Inferior parietal cortex (tissue), 1 donor: ENCODE results near the gene NOB1.

ENCODE experiments used
- DNase-seq: peaks from one replicate; pipeline ENCODE4 v3.0.0-alpha.2; 2016; ENCODE audit errors: extremely low spot score

NOB1 gene

GRCh38 chr16:69721441-69721957 is 33.2 kb downstream of the NOB1 start:
- DNase-seq: no peak

GRCh38 chr16:69720822-69721430 is 33.8 kb downstream of the NOB1 start:
- DNase-seq: no peak

DNA sequence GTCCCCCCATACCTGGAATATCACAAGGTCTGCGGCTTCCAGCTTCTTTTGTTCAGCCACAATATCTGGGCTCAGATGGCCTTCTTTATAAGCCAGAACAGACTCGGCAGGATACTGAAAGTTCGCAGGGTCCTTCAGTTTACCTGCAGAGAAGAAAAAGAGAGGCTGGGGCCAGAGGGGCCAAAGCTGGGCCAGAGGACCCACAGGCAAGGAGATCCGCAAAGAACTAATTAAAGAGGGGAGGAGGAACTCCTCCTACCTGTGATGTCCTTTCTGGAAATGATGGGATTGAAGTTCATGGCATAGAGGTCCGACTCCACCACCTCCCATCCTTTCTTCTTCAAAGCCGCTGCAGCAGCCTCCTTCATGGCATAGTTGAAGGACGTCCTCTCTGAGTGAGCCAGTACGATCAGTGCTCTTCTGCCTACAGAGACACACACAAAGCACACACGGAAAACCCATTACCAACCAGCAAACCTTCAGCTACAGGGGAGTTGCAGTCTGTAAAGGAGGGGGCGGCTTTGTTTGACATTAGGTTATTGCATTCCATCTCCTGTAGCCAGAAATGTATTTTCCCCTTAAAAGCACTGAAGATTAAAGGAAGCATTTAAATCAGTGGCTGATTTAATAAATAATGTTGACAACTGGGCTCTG is 36.5 kb downstream of the NOB1 start:
- no peak for DNase-seq

- no peak for DNase-seq
These were observed 37.7 kb downstream of the NOB1 start for GRCh38 chr16:69717066-69717465.

GRCh38 chr16:69712914-69713581 is 41.7 kb downstream of the NOB1 start:
- DNase-seq: no peak

- DNase-seq: no peak
These were observed 42.4 kb downstream of the NOB1 start for GRCh38 chr16:69712277-69712676.

GRCh38 chr16:69711115-69711740 is 43.5 kb downstream of the NOB1 start:
- no peak for DNase-seq

DNA sequence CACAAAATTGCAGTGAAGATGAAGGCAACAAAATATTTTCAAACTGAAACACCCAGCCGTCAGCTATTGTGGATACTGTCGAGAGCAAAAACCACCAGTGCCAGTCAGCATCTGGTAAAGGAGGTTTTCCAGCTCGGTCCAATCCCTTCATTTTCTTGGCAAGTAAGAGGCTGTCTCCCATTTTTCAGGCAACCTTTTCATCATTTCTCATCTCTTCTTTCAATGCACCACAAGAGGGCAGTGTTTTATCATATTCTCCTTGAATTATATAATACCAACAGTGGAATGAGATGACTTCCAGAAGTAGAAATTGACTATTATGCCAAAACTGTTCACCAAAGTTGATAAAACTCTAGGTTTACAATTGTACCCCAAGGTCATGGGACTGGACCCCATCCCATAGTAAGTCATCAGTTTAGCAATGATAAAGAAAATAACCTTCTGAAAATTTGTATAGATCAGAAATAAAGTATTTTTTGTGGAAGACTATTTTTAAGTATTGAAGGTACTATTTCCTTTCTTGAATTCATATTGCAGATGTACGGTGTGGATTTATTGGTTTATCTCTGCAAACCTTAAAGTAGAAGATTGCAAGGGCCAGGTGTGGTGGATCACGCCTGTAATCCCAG is 45.2 kb downstream of the NOB1 start:
- peak; percentile 91 for DNase-seq

DNA sequence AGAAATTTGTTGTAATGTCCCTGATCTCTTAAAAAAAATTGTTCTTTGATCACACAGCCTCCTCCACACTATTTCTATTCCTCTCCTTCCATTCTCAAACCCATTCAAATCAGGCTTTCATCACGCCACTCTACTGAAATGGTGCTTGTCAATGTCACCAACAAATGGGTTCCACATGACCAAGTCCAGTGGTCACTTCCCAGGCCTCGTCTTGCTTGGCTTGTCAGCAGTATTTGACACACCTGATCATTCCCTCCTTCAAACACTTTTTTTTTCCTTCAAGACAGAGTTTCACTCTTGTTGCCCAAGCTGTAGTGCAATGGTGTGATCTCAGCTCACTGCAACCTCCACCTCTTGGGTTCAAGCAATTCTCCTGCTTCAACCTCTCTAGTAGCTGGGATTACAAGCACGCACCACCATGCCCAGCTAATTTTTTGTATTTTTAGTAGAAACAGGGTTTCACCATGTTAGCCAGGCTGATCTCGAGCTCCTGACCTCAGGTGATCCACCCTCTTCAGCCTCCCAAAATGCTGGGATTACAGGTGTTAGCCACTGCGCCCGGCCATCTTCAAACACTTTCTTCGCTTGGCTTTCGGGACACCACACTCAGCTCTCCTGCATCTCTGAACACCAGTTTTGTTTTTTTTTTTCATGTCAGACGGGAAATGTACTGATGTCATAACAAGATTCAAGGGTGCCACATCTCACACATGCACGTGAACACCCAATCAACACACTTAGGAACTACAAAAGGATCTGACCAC is 46.6 kb downstream of the NOB1 start:
- DNase-seq: no peak

GRCh38 chr16:69706975-69707340 is 47.8 kb downstream of the NOB1 start:
- no peak for DNase-seq

DNA sequence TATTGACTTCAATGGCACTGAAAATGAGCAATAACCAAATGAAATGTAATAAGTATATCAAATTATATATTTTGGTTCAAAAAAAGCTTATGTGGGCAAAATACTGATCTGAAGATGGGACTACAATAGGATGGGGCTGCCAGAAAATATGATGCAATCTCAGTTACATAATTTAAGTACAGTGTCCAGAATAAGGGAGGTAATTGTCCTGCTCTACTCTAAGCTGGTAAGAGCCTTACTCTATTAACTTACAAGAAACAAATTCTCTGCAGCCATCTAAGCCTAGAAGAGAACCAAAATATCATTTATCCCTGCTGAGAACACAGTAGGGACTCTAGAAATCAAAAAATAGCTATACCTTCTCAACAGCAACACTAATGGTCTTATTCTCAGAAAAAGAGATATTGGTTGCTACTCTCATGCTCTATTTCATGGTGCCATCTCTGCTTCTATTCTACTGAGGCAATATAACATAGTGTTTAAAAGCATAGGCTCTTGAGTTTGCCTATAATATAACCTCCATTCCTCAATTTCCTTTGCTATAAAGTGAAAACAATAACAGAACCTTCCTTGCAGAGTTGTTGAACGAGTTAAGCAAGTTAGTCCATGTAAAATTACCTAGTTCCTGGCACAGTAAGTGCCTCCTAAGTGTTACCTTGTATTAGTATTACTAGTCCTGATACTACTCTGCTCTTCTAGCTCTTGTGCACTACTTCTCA is 48.3 kb downstream of the NOB1 start:
- DNase-seq: no peak

- DNase-seq: no peak
These were observed 51.1 kb downstream of the NOB1 start for GRCh38 chr16:69703638-69704037.

DNA sequence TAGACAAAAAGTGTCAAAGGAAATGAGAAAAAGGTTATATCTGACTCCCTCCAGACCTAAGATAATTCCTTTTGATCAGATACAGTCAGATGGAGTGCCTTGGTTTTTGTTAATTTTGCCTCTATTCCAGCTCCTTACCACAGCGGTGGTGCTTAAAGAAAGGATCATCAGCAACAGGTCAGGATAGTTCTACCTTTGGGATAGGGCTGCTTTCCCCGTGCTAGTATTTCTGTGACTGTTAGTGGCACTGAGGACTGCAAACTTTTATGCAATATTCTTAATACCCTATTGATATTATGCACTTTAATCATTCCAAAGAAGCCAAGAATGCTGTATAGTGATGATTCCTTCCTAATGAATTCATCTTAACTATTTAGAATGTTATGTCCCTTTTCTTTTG is 52.9 kb downstream of the NOB1 start:
- DNase-seq: no peak

- no peak for DNase-seq
These were observed 53.3 kb downstream of the NOB1 start for GRCh38 chr16:69701452-69701851.

DNA sequence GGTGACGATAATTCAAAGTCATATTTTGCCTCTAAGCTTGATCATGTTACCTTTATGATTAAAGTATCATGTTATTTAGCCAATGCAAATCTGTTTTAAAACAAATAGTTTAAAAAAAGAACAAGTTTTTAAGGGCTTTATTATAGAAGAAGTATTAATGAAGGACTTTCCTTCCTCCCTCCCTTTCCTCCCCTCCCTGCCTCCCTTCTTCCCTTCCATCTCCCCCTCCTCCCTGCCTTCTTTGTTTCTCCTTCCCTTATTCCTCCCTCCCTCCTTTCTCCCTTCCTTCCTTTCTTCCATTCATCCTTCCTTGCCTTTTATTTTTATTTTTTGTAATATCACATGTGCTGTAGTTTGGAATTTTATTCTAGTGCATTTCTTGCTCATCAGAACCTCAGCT is 54.8 kb downstream of the NOB1 start:
- DNase-seq: no peak

DNA sequence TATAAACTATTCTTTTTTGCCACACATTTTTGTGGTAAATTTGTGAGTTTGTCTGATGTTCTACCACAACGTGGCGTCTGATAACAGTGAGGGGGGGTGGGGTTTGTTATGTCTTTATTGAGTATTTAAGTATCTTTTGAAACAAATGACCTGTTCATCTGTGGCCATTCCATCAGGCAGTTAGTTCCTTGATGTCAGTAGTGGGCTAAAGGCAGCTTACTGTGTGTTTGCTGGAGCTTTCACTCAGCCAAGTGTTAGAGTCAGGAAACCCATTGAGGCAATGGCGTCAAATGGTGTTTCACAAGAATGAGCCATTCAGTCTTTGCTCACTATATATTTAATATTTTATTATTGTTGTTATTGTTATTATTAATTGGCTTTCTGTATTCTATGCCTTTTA is 56.3 kb downstream of the NOB1 start:
- no peak for DNase-seq

DNA sequence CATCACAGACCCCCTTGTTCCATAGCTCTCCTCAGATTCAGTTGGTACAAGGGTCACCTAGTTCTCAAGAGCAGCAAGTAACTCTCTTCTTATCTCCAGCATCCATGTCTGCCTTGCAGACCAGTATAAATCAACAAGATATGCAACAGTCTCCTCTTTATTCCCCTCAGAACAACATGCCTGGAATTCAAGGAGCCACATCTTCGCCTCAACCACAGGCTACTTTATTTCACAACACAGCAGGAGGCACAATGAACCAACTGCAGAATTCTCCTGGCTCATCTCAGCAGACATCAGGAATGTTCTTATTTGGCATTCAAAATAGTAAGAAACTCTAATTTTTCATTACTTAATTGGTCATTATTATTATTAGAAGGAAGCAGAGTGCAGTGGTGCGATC is 60.8 kb downstream of the NOB1 start:
- DNase-seq: no peak

DNA sequence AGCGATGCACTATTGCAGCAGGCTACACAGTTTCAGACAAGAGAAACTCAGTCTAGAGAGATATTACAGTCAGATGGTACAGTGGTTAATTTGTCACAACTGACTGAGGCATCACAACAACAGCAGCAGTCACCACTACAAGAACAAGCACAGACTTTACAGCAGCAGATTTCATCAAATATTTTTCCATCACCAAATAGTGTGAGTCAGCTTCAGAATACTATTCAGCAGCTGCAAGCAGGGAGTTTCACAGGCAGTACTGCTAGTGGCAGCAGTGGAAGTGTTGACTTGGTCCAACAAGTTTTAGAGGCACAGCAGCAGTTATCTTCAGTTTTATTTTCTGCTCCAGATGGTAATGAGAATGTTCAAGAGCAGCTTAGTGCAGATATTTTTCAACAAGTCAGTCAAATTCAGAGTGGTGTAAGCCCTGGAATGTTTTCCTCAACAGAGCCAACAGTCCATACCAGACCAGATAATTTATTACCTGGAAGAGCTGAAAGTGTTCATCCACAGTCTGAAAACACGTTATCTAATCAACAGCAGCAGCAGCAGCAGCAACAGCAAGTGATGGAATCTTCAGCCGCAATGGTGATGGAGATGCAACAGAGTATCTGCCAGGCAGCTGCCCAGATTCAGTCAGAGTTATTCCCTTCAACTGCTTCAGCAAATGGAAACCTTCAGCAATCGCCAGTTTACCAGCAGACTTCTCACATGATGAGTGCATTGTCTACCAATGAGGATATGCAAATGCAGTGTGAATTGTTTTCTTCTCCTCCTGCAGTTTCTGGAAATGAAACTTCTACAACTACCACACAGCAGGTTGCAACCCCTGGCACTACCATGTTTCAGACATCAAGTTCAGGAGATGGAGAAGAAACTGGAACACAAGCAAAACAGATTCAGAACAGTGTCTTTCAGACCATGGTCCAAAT is 62.5 kb downstream of the NOB1 start:
- DNase-seq: peak; percentile 36
